Stimulated activated CD4-positive, alpha-beta T cell treated with anti-CD3 and anti-CD28 coated beads, Interleukin-4, amount 100 ng/mL, for 24 hours (primary cell): Measurements from ENCODE around the gene VCAM1.

ENCODE experiments used
- DNase-seq: peaks from one replicate; pipeline ENCODE4 v3.0.0-alpha.2; 2020

Gene VCAM1

GRCh38 chr1:100724281-100724680 is 4.7 kb downstream of the VCAM1 start:
- DNase-seq: no peak

GRCh38 chr1:100730130-100730529 is 10.6 kb downstream of the VCAM1 start:
- no peak for DNase-seq

- no peak for DNase-seq
These were observed 11.8 kb downstream of the VCAM1 start for GRCh38 chr1:100731309-100731708.

- no peak for DNase-seq
These were observed 12.2 kb downstream of the VCAM1 start for GRCh38 chr1:100731758-100732157.

- DNase-seq: no peak
These were observed 15.1 kb downstream of the VCAM1 start for GRCh38 chr1:100734676-100735075.

GRCh38 chr1:100735244-100735643 is 15.7 kb downstream of the VCAM1 start:
- no peak for DNase-seq

GRCh38 chr1:100736324-100736723 is 16.8 kb downstream of the VCAM1 start:
- no peak for DNase-seq

- no peak for DNase-seq
These were observed 17.2 kb downstream of the VCAM1 start for GRCh38 chr1:100736746-100737145.

GRCh38 chr1:100746542-100746932 is 27.0 kb downstream of the VCAM1 start:
- no peak for DNase-seq

GRCh38 chr1:100747771-100748170 is 28.2 kb downstream of the VCAM1 start:
- DNase-seq: no peak

- no peak for DNase-seq
These were observed 30.7 kb downstream of the VCAM1 start for GRCh38 chr1:100750005-100750885.

GRCh38 chr1:100752791-100753190 is 33.2 kb downstream of the VCAM1 start:
- DNase-seq: no peak

GRCh38 chr1:100757946-100758345 is 38.4 kb downstream of the VCAM1 start:
- DNase-seq: no peak

- DNase-seq: no peak
These were observed 39.6 kb downstream of the VCAM1 start for GRCh38 chr1:100759188-100759587.

GRCh38 chr1:100760511-100760910 is 41.0 kb downstream of the VCAM1 start:
- no peak for DNase-seq

- DNase-seq: no peak
These were observed 42.9 kb downstream of the VCAM1 start for GRCh38 chr1:100762461-100762860.

- DNase-seq: no peak
These were observed 47.8 kb downstream of the VCAM1 start for GRCh38 chr1:100767176-100767890.

GRCh38 chr1:100769323-100769722 is 49.8 kb downstream of the VCAM1 start:
- DNase-seq: no peak

GRCh38 chr1:100769906-100770646 is 50.5 kb downstream of the VCAM1 start:
- DNase-seq: no peak

- DNase-seq: no peak
These were observed 53.9 kb downstream of the VCAM1 start for GRCh38 chr1:100773444-100773843.

GRCh38 chr1:100774370-100774769 is 54.8 kb downstream of the VCAM1 start:
- no peak for DNase-seq

- DNase-seq: no peak
These were observed 55.9 kb downstream of the VCAM1 start for GRCh38 chr1:100775483-100775882.

GRCh38 chr1:100778748-100779147 is 59.2 kb downstream of the VCAM1 start:
- no peak for DNase-seq

- DNase-seq: no peak
These were observed 61.3 kb downstream of the VCAM1 start for GRCh38 chr1:100780814-100781213.
